ENCODE measurements around the gene PPP2R5D.
A peak's percentile ranks its signal among the peaks of the same experiment; 100 is the strongest.

PPP2R5D gene

GRCh38 chr6:43016176-43016942 lies 32.0 kb downstream of the PPP2R5D start:
- ATAC-seq (ENCODE audit: insufficient read depth, low read depth) (no peak), DNase-seq (no peak)
- peaks cover 70% of the 10 kb centered on the region for H3K79me2 ChIP-seq (ENCODE audit: insufficient read depth, low read length)
- H3K4me2 ChIP-seq (ENCODE audit: insufficient read depth, low read length), result peak overlapping the region; percentile 90
- TF ChIP-seq CTCF (IDR thresholded peaks at IDR 0.05; ENCODE audit: borderline replicate concordance, extremely low read depth, low read length, poor library complexity, severe bottlenecking), result no peak
- TF ChIP-seq EZH2 (IDR thresholded peaks at IDR 0.05; ENCODE audit: borderline replicate concordance, low read depth, low read length, severe bottlenecking), result no peak
- H3K36me3 ChIP-seq (ENCODE audit: insufficient read depth, low read length), result peaks cover 68% of the 10 kb centered on the region
- H3K9ac ChIP-seq (ENCODE audit: low read depth, low read length), result peak overlapping the region; percentile 22; the same call in 1 of the 2 replicates
- no peak overlapping the region for H2AFZ ChIP-seq (ENCODE audit: low read depth, low read length)
- no peaks in the 10 kb centered on the region for H3K27me3 ChIP-seq (ENCODE audit: insufficient read depth, low read length, poor library complexity)
- peaks cover 27% of the 10 kb centered on the region; the same call in 1 of the 2 replicates for H4K20me1 ChIP-seq (ENCODE audit: insufficient read depth, low read length)
- H3K4me1 ChIP-seq (ENCODE audit: insufficient read depth, low read length), result peaks cover 76% of the 10 kb centered on the region
- H3K27ac ChIP-seq (ENCODE audit: low read length), result no peak overlapping the region
- H3K4me3 ChIP-seq (ENCODE audit: low read depth in 1 of 2, low read length in 2 of 2), result no peak overlapping the region
- H3K9me3 ChIP-seq (ENCODE audit: insufficient read depth, low read length, severe bottlenecking), result no peaks in the 10 kb centered on the region

GRCh38 chr6:43016943-43017334 lies 32.6 kb downstream of the PPP2R5D start:
- Histone ChIP-seq H4K20me1 (ENCODE audit: insufficient read depth, low read length) (peaks cover 27% of the 10 kb centered on the region; the same call in 1 of the 2 replicates), H3K27ac (ENCODE audit: low read length) (no peak overlapping the region), H3K4me3 (ENCODE audit: low read depth in 1 of 2, low read length in 2 of 2) (no peak overlapping the region), H3K79me2 (ENCODE audit: insufficient read depth, low read length) (peaks cover 69% of the 10 kb centered on the region), H3K4me2 (ENCODE audit: insufficient read depth, low read length) (peak overlapping the region; percentile 90), H3K4me1 (ENCODE audit: insufficient read depth, low read length) (peaks cover 70% of the 10 kb centered on the region), H3K27me3 (ENCODE audit: insufficient read depth, low read length, poor library complexity) (no peaks in the 10 kb centered on the region), H3K9me3 (ENCODE audit: insufficient read depth, low read length, severe bottlenecking) (no peaks in the 10 kb centered on the region), H3K9ac (ENCODE audit: low read depth, low read length) (0 out of 2 replicates have a peak overlapping the region, but pooled peaks have one; percentile 22), H2AFZ (ENCODE audit: low read depth, low read length) (no peak overlapping the region), H3K36me3 (ENCODE audit: insufficient read depth, low read length) (peaks cover 62% of the 10 kb centered on the region)
- no peak for DNase-seq
- no peak for ATAC-seq (ENCODE audit: insufficient read depth, low read depth)
- no peak for TF ChIP-seq CTCF (IDR thresholded peaks at IDR 0.05; ENCODE audit: borderline replicate concordance, extremely low read depth, low read length, poor library complexity, severe bottlenecking)

GRCh38 chr6:43019152-43019551 lies 34.8 kb downstream of the PPP2R5D start:
- H3K9ac ChIP-seq (ENCODE audit: low read depth, low read length), result no peak overlapping the region
- H3K27me3 ChIP-seq (ENCODE audit: insufficient read depth, low read length, poor library complexity), result no peaks in the 10 kb centered on the region
- H3K27ac ChIP-seq (ENCODE audit: low read length), result no peak overlapping the region
- peaks cover 74% of the 10 kb centered on the region for H3K4me1 ChIP-seq (ENCODE audit: insufficient read depth, low read length)
- no peak for ATAC-seq (ENCODE audit: insufficient read depth, low read depth)
- H3K4me2 ChIP-seq (ENCODE audit: insufficient read depth, low read length), result no peak overlapping the region
- H4K20me1 ChIP-seq (ENCODE audit: insufficient read depth, low read length), result peaks cover 33% of the 10 kb centered on the region
- no peak overlapping the region for H3K4me3 ChIP-seq (ENCODE audit: low read depth in 1 of 2, low read length in 2 of 2)
- peaks cover 60% of the 10 kb centered on the region for H3K36me3 ChIP-seq (ENCODE audit: insufficient read depth, low read length)
- TF ChIP-seq EZH2 (IDR thresholded peaks at IDR 0.05; ENCODE audit: borderline replicate concordance, low read depth, low read length, severe bottlenecking) (no peak), CTCF (IDR thresholded peaks at IDR 0.05; ENCODE audit: borderline replicate concordance, extremely low read depth, low read length, poor library complexity, severe bottlenecking) (no peak)
- no peaks in the 10 kb centered on the region for H3K9me3 ChIP-seq (ENCODE audit: insufficient read depth, low read length, severe bottlenecking)
- DNase-seq, result no peak
- no peak overlapping the region for H2AFZ ChIP-seq (ENCODE audit: low read depth, low read length)
- H3K79me2 ChIP-seq (ENCODE audit: insufficient read depth, low read length), result peaks cover 72% of the 10 kb centered on the region

Measured in DND-41 (cell line).